OCI-LY7 (cell line): Measurements from ENCODE around the gene SCN1B. TPM values are rescaled to one million over a fixed set of nuclear protein-coding genes. Genes with fewer than 3 reads are reported as not detected.
A peak's percentile ranks its signal among the peaks of the same experiment; 100 is the strongest.

Experiments used
- BruUV-seq: library from RNA; stranded (reverse); fragments of 400-500 nt; replicated peaks from 2 replicates; lab custom pipeline; 2021; lab: Mats Ljungman, UMichigan
- CTCF ChIA-PET: fragments of 300-600 bp; sonication (Branson Sonifier 250); formaldehyde crosslinking; loops from one replicate; lab custom pipeline; 2022; ENCODE audit warnings: antibody characterized with exemption; ENCODE audit not compliant: unreplicated experiment; lab: Charles Lee
- POLR2A ChIA-PET: fragments of 300-600 bp; sonication (Branson Sonifier 250); formaldehyde crosslinking; loops from one replicate; lab custom pipeline; 2022; ENCODE audit warnings: antibody characterized with exemption; lab: Charles Lee
- DNase-seq: peaks from one replicate; pipeline ENCODE4 v3.0.0-alpha.2; 2015; ENCODE audit warnings: low spot score
- H2AFZ ChIP-seq: fragments of 200-600 bp; sonication (generic), shearing (Covaris generic); 2 replicates; pipeline ENCODE4 v1.6.1; 2014; ENCODE audit warnings: mild to moderate bottlenecking, antibody characterized with exemption, low read length, moderate library complexity
- H3K27ac ChIP-seq: fragments of 200-600 bp; sonication (generic); 2 replicates; pipeline ENCODE4 v1.5.1; 2014; ENCODE audit warnings: mixed run types, low read depth, mild to moderate bottlenecking, moderate library complexity, low read length, inconsistent platforms; ENCODE audit not compliant: poor library complexity, severe bottlenecking
- H3K36me3 ChIP-seq: fragments of 200-600 bp; sonication (generic); 2 replicates; pipeline ENCODE4 v1.6.1; 2014; ENCODE audit warnings: mild to moderate bottlenecking, antibody characterized with exemption, low read length, moderate library complexity, mixed read lengths; ENCODE audit not compliant: insufficient read depth
- H3K4me1 ChIP-seq: fragments of 200-600 bp; sonication (generic); 2 replicates; pipeline ENCODE4 v1.5.1; 2014; ENCODE audit warnings: mild to moderate bottlenecking, low read length; ENCODE audit not compliant: insufficient read depth, poor library complexity, severe bottlenecking
- H3K4me2 ChIP-seq: fragments of 200-600 bp; sonication (generic); 2 replicates; pipeline ENCODE4 v1.6.1; 2014; ENCODE audit warnings: mild to moderate bottlenecking, low read length
- H3K4me3 ChIP-seq: fragments of 200-600 bp; sonication (generic); 2 replicates; pipeline ENCODE4 v1.5.1; 2014; ENCODE audit warnings: mild to moderate bottlenecking, low read depth, low read length; ENCODE audit not compliant: poor library complexity, severe bottlenecking
- H3K79me2 ChIP-seq: fragments of 200-600 bp; sonication (generic); 2 replicates; pipeline ENCODE4 v1.6.1; 2016; ENCODE audit warnings: low read depth, mild to moderate bottlenecking, low read length, moderate library complexity, mixed read lengths; ENCODE audit not compliant: insufficient read depth
- H3K9me2 ChIP-seq: fragments of 200-600 bp; sonication (generic); 2 replicates; pipeline ENCODE4 v1.6.1; 2016; ENCODE audit warnings: mild to moderate bottlenecking, low read length, mixed read lengths; ENCODE audit not compliant: insufficient read depth
- H3K9me3 ChIP-seq: fragments of 200-600 bp; sonication (generic); 2 replicates; pipeline ENCODE4 v1.6.1; 2014; ENCODE audit warnings: mild to moderate bottlenecking, mixed run types, low read length, mixed read lengths
- H4K20me1 ChIP-seq: fragments of 200-600 bp; sonication (generic); 2 replicates; pipeline ENCODE4 v1.6.1; 2014; ENCODE audit warnings: mild to moderate bottlenecking, antibody characterized with exemption, low read length, moderate library complexity, mixed read lengths; ENCODE audit not compliant: insufficient read depth
- CTCF ChIP-seq: fragments of 200-600 bp; sonication (generic); conservative IDR thresholded peaks from 2 replicates; pipeline ENCODE4 v1.5.1; 2014; ENCODE audit warnings: mild to moderate bottlenecking, antibody characterized with exemption, low read length, moderate library complexity, mixed read lengths
- EZH2phosphoT487 ChIP-seq: fragments of 200-600 bp; sonication (generic); IDR thresholded peaks from 2 replicates; pipeline ENCODE4 v1.6.1; 2018; ENCODE audit warnings: low read depth, borderline replicate concordance, mild to moderate bottlenecking, mixed run types, antibody characterized with exemption, low read length, moderate library complexity, mixed read lengths
- intact Hi-C: fragments of 100-400 bp; cut with micrococcal nuclease; formaldehyde crosslinking; loops from one replicate; pipeline ENCODE4 v1.10.0; 2022; ENCODE audit not compliant: unreplicated experiment
- total RNA-seq, 2 experiments: library from RNA; depleted of rRNA in 1 of 2; stranded (reverse); fragments of >200 nt in 1 of 2; shearing (Covaris generic) in 1 of 2; gene quantifications; 2 replicates each; pipeline ENCODE4 v1.2.3, GENCODE V29; 2014 to 2022

SCN1B gene
- total RNA-seq, 2 experiments from 2014 or later: 0.41 to 3.1 TPM

- H3K36me3 ChIP-seq: no peaks in the 10 kb centered on the region
- POLR2A ChIA-PET: interaction anchor here (1.2 to 5.2 kb wide), 2 partner anchors 14 to 16 kb away, joined by 6 to 49 read pairs; no protein-coding TSS in a partner anchor
Measured at GRCh38 chr19:35083691-35084508, 53.6 kb downstream of the SCN1B start.

GRCh38 chr19:35084509-35084762, 54.2 kb downstream of the SCN1B start:
- no peaks in the 10 kb centered on the region for H3K9me3 ChIP-seq
- TF ChIP-seq CTCF (no peak), EZH2phosphoT487 (no peak)
- ChIA-PET POLR2A (interaction anchor here (0.7 to 5.2 kb wide), 3 partner anchors 10 to 17 kb away, joined by 3 to 49 read pairs (median 6); no protein-coding TSS in a partner anchor), CTCF (no interaction called here)
- H3K9me2 ChIP-seq: no peaks in the 10 kb centered on the region
- peak overlapping the region; percentile 33 for H3K4me3 ChIP-seq
- no peaks in the 10 kb centered on the region for H3K36me3 ChIP-seq
- DNase-seq: peak; percentile 29
- peak overlapping the region; percentile 99 for H3K27ac ChIP-seq
- no TSS peak for BruUV-seq
- H3K79me2 ChIP-seq: no peaks in the 10 kb centered on the region
- H3K4me2 ChIP-seq: peak overlapping the region; percentile 77
- no peaks in the 10 kb centered on the region for H4K20me1 ChIP-seq
- intact Hi-C loops: no loop called here
- peaks cover 74% of the 10 kb centered on the region for H3K4me1 ChIP-seq
- H2AFZ ChIP-seq: peak overlapping the region; percentile 76; the same call in 1 of the 2 replicates

More at GRCh38 chr19:35083691-35084508, 53.6 kb downstream of the SCN1B start:
- CTCF ChIA-PET: no interaction called here
- H3K4me1 ChIP-seq: peaks cover 69% of the 10 kb centered on the region
- peak; percentile 38 for DNase-seq
- H3K9me2 ChIP-seq: no peaks in the 10 kb centered on the region
- intact Hi-C loops: no loop called here
- TF ChIP-seq EZH2phosphoT487 (no peak), CTCF (no peak)
- no TSS peak for BruUV-seq
- peak overlapping the region; percentile 33 for H3K4me3 ChIP-seq
- H3K27ac ChIP-seq: peak overlapping the region; percentile 99
- no peaks in the 10 kb centered on the region for H3K9me3 ChIP-seq
- peak overlapping the region; percentile 77 for H3K4me2 ChIP-seq
- H2AFZ ChIP-seq: peak overlapping the region; percentile 76
- H4K20me1 ChIP-seq: no peaks in the 10 kb centered on the region
- H3K79me2 ChIP-seq: no peaks in the 10 kb centered on the region

- CTCF ChIA-PET: interaction anchor here (2.0 to 3.0 kb wide), 2 partner anchors 16 to 19 kb away, joined by 8 to 20 read pairs; no protein-coding TSS in a partner anchor
- no peaks in the 10 kb centered on the region for H3K36me3 ChIP-seq
- peaks cover 89% of the 10 kb centered on the region for H3K4me1 ChIP-seq
- H2AFZ ChIP-seq: no peak overlapping the region; the same call in 1 of the 2 replicates
- POLR2A ChIA-PET: interaction anchor here (0.6 to 5.2 kb wide), 9 partner anchors 13 to 210 kb away, joined by 3 to 49 read pairs (median 5); no protein-coding TSS in a partner anchor
- no peaks in the 10 kb centered on the region for H3K9me3 ChIP-seq
- H4K20me1 ChIP-seq: no peaks in the 10 kb centered on the region
- intact Hi-C loops: loop anchor here (1.0 kb wide), 1 partner anchor 19 kb away; no protein-coding TSS in a partner anchor
- H3K79me2 ChIP-seq: no peaks in the 10 kb centered on the region
- no peaks in the 10 kb centered on the region for H3K9me2 ChIP-seq
- peak overlapping the region; percentile 99 for H3K27ac ChIP-seq
- peak; percentile 95 for DNase-seq
- peak overlapping the region; percentile 50 for H3K4me3 ChIP-seq
- BruUV-seq: no TSS peak
- H3K4me2 ChIP-seq: peak overlapping the region; percentile 77
- no peak for TF ChIP-seq EZH2phosphoT487
- no peak for TF ChIP-seq CTCF
Measured at GRCh38 chr19:35085947-35086346, 55.7 kb downstream of the SCN1B start.
